Measurements from ENCODE around the gene AGAP2.
A peak's percentile ranks its signal among the peaks of the same experiment; 100 is the strongest.

AGAP2 gene

GRCh38 chr12:57738661-57739237 lies at the start of gene AGAP2:
TSS of gene AGAP2 (minus strand) at chr12:57738742. CDS start at chr12:57738246, 496 bp downstream.
- no peak within 1 kb of the TSS for H3K27ac ChIP-seq (ENCODE audit: poor library complexity, severe bottlenecking)
- ATAC-seq (ENCODE audit: low read depth) (no peak), DNase-seq (ENCODE audit: low spot score) (no peak)
- no peaks in the 10 kb centered on the region for H3K4me1 ChIP-seq (ENCODE audit: insufficient read depth, poor library complexity, severe bottlenecking)
- H3K27me3 ChIP-seq (ENCODE audit: insufficient read depth, poor library complexity, severe bottlenecking) = peaks cover 53% of the 10 kb centered on the region
- no peak for TF ChIP-seq CTCF (IDR thresholded peaks at IDR 0.05; ENCODE audit: poor library complexity, severe bottlenecking)
- H3K36me3 ChIP-seq (ENCODE audit: low read depth) = no peaks in the 10 kb centered on the region
- peak within 1 kb of the TSS; percentile 5 for H3K4me3 ChIP-seq (ENCODE audit: severe bottlenecking)
- H3K9me3 ChIP-seq (ENCODE audit: severe bottlenecking) = no peaks in the 10 kb centered on the region

- H3K27me3 ChIP-seq (ENCODE audit: insufficient read depth, poor library complexity, severe bottlenecking) = no peaks in the 10 kb centered on the region
- H3K4me3 ChIP-seq (ENCODE audit: severe bottlenecking) = no peak overlapping the region
- no peak overlapping the region for H3K27ac ChIP-seq (ENCODE audit: poor library complexity, severe bottlenecking)
- TF ChIP-seq CTCF (IDR thresholded peaks at IDR 0.05; ENCODE audit: poor library complexity, severe bottlenecking) = no peak
- H3K4me1 ChIP-seq (ENCODE audit: insufficient read depth, poor library complexity, severe bottlenecking) = peaks cover 5% of the 10 kb centered on the region
- DNase-seq (ENCODE audit: low spot score) = no peak
- H3K9me3 ChIP-seq (ENCODE audit: severe bottlenecking) = no peaks in the 10 kb centered on the region
- H3K36me3 ChIP-seq (ENCODE audit: low read depth) = peaks cover 49% of the 10 kb centered on the region
- ATAC-seq (ENCODE audit: low read depth) = no peak
These were observed 45.3 kb upstream of the AGAP2 start for GRCh38 chr12:57783861-57784260.

GRCh38 chr12:57783466-57783801 lies 44.9 kb upstream of the AGAP2 start:
- no peak; the same call in 2 of the 3 replicates for ATAC-seq (ENCODE audit: low read depth)
- Histone ChIP-seq H3K27ac (ENCODE audit: poor library complexity, severe bottlenecking) (no peak overlapping the region), H3K36me3 (ENCODE audit: low read depth) (peaks cover 47% of the 10 kb centered on the region)

GRCh38 chr12:57782608-57783465 lies 44.3 kb upstream of the AGAP2 start, which contains the start of gene TSFM:
TSS of gene TSFM (plus strand) at chr12:57782787. CDS start at chr12:57782802, 15 bp downstream.
- H3K4me1 ChIP-seq (ENCODE audit: insufficient read depth, poor library complexity, severe bottlenecking) = peaks cover 5% of the 10 kb centered on the region
- H3K9me3 ChIP-seq (ENCODE audit: severe bottlenecking) = no peaks in the 10 kb centered on the region
- peak; percentile 95 for DNase-seq (ENCODE audit: low spot score)
- peaks cover 41% of the 10 kb centered on the region for H3K36me3 ChIP-seq (ENCODE audit: low read depth)
- no peaks in the 10 kb centered on the region for H3K27me3 ChIP-seq (ENCODE audit: insufficient read depth, poor library complexity, severe bottlenecking)
- peak; percentile 95 for TF ChIP-seq CTCF (IDR thresholded peaks at IDR 0.05; ENCODE audit: poor library complexity, severe bottlenecking)
- peak; percentile 89 for ATAC-seq (ENCODE audit: low read depth)
- peak within 1 kb of the TSS; percentile 64 for H3K4me3 ChIP-seq (ENCODE audit: severe bottlenecking)
- H3K27ac ChIP-seq (ENCODE audit: poor library complexity, severe bottlenecking) = no peak within 1 kb of the TSS

More at GRCh38 chr12:57783466-57783801, 44.9 kb upstream of the AGAP2 start:
- TF ChIP-seq CTCF (IDR thresholded peaks at IDR 0.05; ENCODE audit: poor library complexity, severe bottlenecking) = no peak
- Histone ChIP-seq H3K4me3 (ENCODE audit: severe bottlenecking) (peak overlapping the region; percentile 64), H3K9me3 (ENCODE audit: severe bottlenecking) (no peaks in the 10 kb centered on the region), H3K4me1 (ENCODE audit: insufficient read depth, poor library complexity, severe bottlenecking) (peaks cover 5% of the 10 kb centered on the region), H3K27me3 (ENCODE audit: insufficient read depth, poor library complexity, severe bottlenecking) (no peaks in the 10 kb centered on the region)
- DNase-seq (ENCODE audit: low spot score) = no peak
